Measurements from ENCODE around the gene ENAH.

ENAH gene

GRCh38 chr1:225461533-225462428 lies 191.1 kb downstream of the ENAH start:
- Histone ChIP-seq H3K4me1 (ENCODE audit: control insufficient read depth, insufficient read depth, low read length) (peaks cover 19% of the 10 kb centered on the region), H3K9me3 (ENCODE audit: control insufficient read depth, insufficient read depth, low read length) (no peaks in the 10 kb centered on the region), H3K9ac (ENCODE audit: low read depth, low read length) (no peak overlapping the region), H3K27me3 (ENCODE audit: control insufficient read depth, insufficient read depth, low read length) (no peaks in the 10 kb centered on the region), H3K36me3 (ENCODE audit: control insufficient read depth, insufficient read depth, low read length) (no peaks in the 10 kb centered on the region), H3K4me3 (ENCODE audit: low read depth, low read length) (no peak overlapping the region), H3K27ac (ENCODE audit: low read depth, low read length) (no peak overlapping the region)

GRCh38 chr1:225460737-225461532 lies 192.0 kb downstream of the ENAH start:
- H3K27me3 ChIP-seq (ENCODE audit: control insufficient read depth, insufficient read depth, low read length), result no peaks in the 10 kb centered on the region
- H3K4me1 ChIP-seq (ENCODE audit: control insufficient read depth, insufficient read depth, low read length), result peaks cover 19% of the 10 kb centered on the region
- no peaks in the 10 kb centered on the region for H3K36me3 ChIP-seq (ENCODE audit: control insufficient read depth, insufficient read depth, low read length)
- H3K9ac ChIP-seq (ENCODE audit: low read depth, low read length), result no peak overlapping the region
- H3K27ac ChIP-seq (ENCODE audit: low read depth, low read length), result no peak overlapping the region
- H3K4me3 ChIP-seq (ENCODE audit: low read depth, low read length), result no peak overlapping the region
- no peaks in the 10 kb centered on the region for H3K9me3 ChIP-seq (ENCODE audit: control insufficient read depth, insufficient read depth, low read length)

- no peak overlapping the region for H3K4me3 ChIP-seq (ENCODE audit: low read depth, low read length)
- H3K9me3 ChIP-seq (ENCODE audit: control insufficient read depth, insufficient read depth, low read length), result no peaks in the 10 kb centered on the region
- H3K36me3 ChIP-seq (ENCODE audit: control insufficient read depth, insufficient read depth, low read length), result no peaks in the 10 kb centered on the region
- H3K9ac ChIP-seq (ENCODE audit: low read depth, low read length), result no peak overlapping the region
- no peaks in the 10 kb centered on the region for H3K27me3 ChIP-seq (ENCODE audit: control insufficient read depth, insufficient read depth, low read length)
- peaks cover 13% of the 10 kb centered on the region for H3K4me1 ChIP-seq (ENCODE audit: control insufficient read depth, insufficient read depth, low read length)
- H3K27ac ChIP-seq (ENCODE audit: low read depth, low read length), result no peak overlapping the region
Measured at GRCh38 chr1:225460021-225460736, 192.7 kb downstream of the ENAH start.

- no peaks in the 10 kb centered on the region for H3K27me3 ChIP-seq (ENCODE audit: control insufficient read depth, insufficient read depth, low read length)
- no peak overlapping the region for H3K27ac ChIP-seq (ENCODE audit: low read depth, low read length)
Measured at GRCh38 chr1:225458222-225458631, 194.7 kb downstream of the ENAH start.

DNA sequence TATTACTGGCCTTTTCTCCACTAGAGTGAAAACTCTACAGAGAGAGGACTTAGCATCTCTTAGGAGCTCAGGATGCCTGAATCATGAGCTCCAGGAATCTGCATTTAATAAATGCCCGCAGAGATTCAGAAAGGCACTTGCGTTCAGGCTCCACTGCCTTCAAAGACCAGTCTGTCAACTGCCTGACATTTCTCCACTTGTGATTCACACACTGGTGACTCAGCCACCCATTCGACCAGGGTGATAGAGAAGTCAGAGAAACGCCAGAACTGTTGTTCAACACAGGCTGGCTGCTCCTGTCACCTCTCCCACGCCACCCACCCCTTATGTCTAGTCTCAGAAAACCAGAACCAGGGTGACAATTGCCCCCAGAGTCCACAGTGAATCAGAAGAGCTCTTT lies 198.2 kb downstream of the ENAH start:
- Histone ChIP-seq H3K9ac (ENCODE audit: low read depth, low read length) (no peak overlapping the region), H3K4me3 (ENCODE audit: low read depth, low read length) (no peak overlapping the region), H3K27ac (ENCODE audit: low read depth, low read length) (no peak overlapping the region), H3K4me1 (ENCODE audit: control insufficient read depth, insufficient read depth, low read length) (no peaks in the 10 kb centered on the region), H3K27me3 (ENCODE audit: control insufficient read depth, insufficient read depth, low read length) (no peaks in the 10 kb centered on the region), H3K9me3 (ENCODE audit: control insufficient read depth, insufficient read depth, low read length) (no peaks in the 10 kb centered on the region), H3K36me3 (ENCODE audit: control insufficient read depth, insufficient read depth, low read length) (no peaks in the 10 kb centered on the region)

More at GRCh38 chr1:225458222-225458631, 194.7 kb downstream of the ENAH start:
- H3K9me3 ChIP-seq (ENCODE audit: control insufficient read depth, insufficient read depth, low read length), result no peaks in the 10 kb centered on the region
- peaks cover 2% of the 10 kb centered on the region; the same call in 1 of the 2 replicates for H3K4me1 ChIP-seq (ENCODE audit: control insufficient read depth, insufficient read depth, low read length)
- H3K36me3 ChIP-seq (ENCODE audit: control insufficient read depth, insufficient read depth, low read length), result no peaks in the 10 kb centered on the region
- no peak overlapping the region for H3K9ac ChIP-seq (ENCODE audit: low read depth, low read length)
- no peak overlapping the region for H3K4me3 ChIP-seq (ENCODE audit: low read depth, low read length)

DNA sequence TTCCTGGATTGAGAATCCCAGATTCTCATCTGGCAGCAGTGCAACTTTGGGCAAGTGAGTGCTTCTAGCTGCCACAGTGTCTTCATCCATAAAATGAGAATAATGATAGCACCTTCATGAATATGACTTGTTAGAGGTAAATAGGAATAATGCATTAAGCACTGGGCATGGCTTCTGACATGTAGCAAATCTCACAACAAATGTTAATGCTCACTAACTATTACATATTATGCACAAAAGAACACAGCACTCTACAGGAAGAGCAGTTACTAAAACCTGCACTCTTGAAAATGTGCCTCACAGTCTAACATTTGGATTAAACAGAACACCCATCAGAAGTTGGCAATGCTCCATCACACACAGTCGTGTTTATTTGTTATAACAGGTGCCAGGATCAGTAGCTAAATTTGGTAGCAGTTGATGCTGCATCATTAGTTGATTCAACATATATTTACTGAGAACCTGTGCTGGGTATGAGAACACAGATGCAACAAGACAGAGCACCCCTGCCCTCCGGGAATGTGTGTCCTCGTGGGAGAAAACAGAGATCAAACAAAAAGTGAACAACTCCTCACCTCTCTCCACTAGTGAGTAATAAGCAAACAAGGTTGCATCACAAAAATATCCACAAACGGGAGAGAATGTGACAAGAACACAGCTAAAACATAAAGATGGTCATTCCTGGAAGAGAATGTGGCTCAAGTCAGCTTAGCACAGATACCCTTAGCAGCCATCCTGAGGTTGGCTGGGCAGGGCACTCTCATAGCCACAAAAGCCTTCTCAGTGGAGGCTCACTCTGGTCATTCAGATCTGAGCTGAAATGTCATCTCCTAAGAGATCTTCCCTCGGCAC lies 198.9 kb downstream of the ENAH start:
- H3K9ac ChIP-seq (ENCODE audit: low read depth, low read length), result no peak overlapping the region
- no peak overlapping the region for H3K27ac ChIP-seq (ENCODE audit: low read depth, low read length)
- no peaks in the 10 kb centered on the region for H3K4me1 ChIP-seq (ENCODE audit: control insufficient read depth, insufficient read depth, low read length)
- no peaks in the 10 kb centered on the region for H3K27me3 ChIP-seq (ENCODE audit: control insufficient read depth, insufficient read depth, low read length)
- H3K9me3 ChIP-seq (ENCODE audit: control insufficient read depth, insufficient read depth, low read length), result no peaks in the 10 kb centered on the region
- H3K4me3 ChIP-seq (ENCODE audit: low read depth, low read length), result no peak overlapping the region
- no peaks in the 10 kb centered on the region for H3K36me3 ChIP-seq (ENCODE audit: control insufficient read depth, insufficient read depth, low read length)

DNA sequence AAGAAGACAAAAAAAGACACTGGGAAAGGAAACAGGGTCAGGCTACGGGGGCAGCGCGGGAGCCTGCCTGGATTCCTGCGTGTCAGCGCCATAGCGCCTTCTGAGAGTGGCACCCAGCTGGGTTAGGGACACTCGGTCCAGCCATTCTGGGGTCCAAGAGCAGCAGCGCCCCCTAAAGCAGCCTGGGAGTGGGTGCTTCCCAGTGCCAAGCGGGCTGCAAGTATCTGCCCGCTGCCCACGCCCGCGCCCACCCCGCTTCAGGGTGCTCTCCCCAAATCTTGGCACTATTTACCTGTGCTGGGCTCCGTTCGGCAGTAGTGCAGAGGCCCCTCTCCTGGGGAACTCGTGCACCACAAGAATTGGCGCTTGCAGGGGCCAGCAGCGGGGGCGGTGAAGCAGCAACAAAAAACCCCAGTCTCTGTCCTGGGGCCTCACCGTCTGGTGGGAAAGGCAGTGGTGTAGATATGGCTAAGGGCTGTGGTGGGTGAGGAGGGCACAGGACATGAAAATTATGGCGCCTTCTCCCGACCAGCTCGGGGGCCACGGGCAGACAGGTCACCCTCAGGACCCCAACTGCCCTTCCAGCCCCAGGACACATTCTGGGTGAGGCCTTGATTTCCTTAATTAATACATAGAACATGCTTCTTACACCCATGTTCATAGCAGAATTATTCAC lies 200.9 kb downstream of the ENAH start:
- Histone ChIP-seq H3K27me3 (ENCODE audit: control insufficient read depth, insufficient read depth, low read length) (no peaks in the 10 kb centered on the region), H3K36me3 (ENCODE audit: control insufficient read depth, insufficient read depth, low read length) (no peaks in the 10 kb centered on the region), H3K27ac (ENCODE audit: low read depth, low read length) (no peak overlapping the region), H3K4me3 (ENCODE audit: low read depth, low read length) (no peak overlapping the region), H3K9me3 (ENCODE audit: control insufficient read depth, insufficient read depth, low read length) (no peaks in the 10 kb centered on the region), H3K4me1 (ENCODE audit: control insufficient read depth, insufficient read depth, low read length) (peaks cover 6% of the 10 kb centered on the region; the same call in 1 of the 2 replicates), H3K9ac (ENCODE audit: low read depth, low read length) (no peak overlapping the region)

DNA sequence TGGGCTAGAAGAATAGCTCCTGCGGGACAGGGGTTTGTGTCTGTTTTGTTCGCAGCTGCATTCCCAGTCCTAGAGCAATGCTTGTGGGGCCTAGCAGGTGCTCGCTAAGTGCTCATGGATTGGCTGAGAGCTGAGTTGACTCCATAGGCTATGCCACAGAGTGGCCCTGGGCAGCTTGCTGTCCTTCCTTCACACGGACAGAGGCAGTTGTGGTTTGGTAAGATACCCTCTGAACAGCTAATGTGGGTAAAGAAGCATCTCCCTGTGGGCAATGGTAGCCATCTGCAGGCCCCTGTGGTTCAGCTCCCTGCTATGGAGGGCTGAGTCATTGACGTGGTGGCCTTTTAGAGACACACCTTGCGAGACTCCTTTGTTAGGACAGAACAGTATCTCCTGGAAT lies 201.6 kb downstream of the ENAH start:
- Histone ChIP-seq H3K9me3 (ENCODE audit: control insufficient read depth, insufficient read depth, low read length) (no peaks in the 10 kb centered on the region), H3K4me3 (ENCODE audit: low read depth, low read length) (no peak overlapping the region), H3K27me3 (ENCODE audit: control insufficient read depth, insufficient read depth, low read length) (no peaks in the 10 kb centered on the region), H3K27ac (ENCODE audit: low read depth, low read length) (no peak overlapping the region), H3K9ac (ENCODE audit: low read depth, low read length) (no peak overlapping the region), H3K4me1 (ENCODE audit: control insufficient read depth, insufficient read depth, low read length) (peaks cover 13% of the 10 kb centered on the region), H3K36me3 (ENCODE audit: control insufficient read depth, insufficient read depth, low read length) (no peaks in the 10 kb centered on the region)

DNA sequence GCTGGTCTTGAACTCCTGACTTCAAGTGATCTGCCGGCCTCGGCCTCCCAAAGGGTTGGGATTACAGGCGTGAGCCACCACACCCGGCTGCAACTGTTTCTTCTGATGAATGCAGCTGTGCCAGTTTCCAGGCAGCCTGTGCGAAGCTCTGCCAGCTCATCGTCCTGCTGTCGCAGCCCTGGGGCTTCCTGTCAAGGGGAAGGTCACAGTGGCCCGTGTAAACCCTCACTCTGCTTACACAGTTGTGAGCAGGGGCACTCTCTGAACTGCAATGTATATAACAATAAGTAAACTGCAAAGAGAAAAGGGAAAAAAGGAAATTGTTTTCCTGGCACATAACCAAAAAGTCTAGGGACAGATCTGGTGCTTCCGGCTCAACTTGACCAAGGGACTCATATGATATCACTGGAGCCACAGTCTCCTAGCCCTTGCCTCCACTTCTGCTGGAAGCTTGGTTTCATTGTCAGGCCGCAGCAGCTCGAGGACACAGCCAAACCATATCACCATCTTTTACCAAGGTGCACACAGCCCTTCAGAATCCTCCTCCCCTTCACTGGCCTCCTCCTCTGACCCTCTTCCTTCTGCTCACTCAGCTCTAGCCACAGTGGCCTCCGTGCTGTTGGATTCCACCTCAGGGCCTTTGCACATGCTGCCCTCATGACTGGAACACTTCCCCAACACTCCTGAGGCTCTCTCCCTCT lies 202.3 kb downstream of the ENAH start:
- Histone ChIP-seq H3K4me1 (ENCODE audit: control insufficient read depth, insufficient read depth, low read length) (peaks cover 20% of the 10 kb centered on the region), H3K9ac (ENCODE audit: low read depth, low read length) (no peak overlapping the region), H3K27me3 (ENCODE audit: control insufficient read depth, insufficient read depth, low read length) (no peaks in the 10 kb centered on the region), H3K4me3 (ENCODE audit: low read depth, low read length) (no peak overlapping the region), H3K27ac (ENCODE audit: low read depth, low read length) (no peak overlapping the region), H3K36me3 (ENCODE audit: control insufficient read depth, insufficient read depth, low read length) (no peaks in the 10 kb centered on the region), H3K9me3 (ENCODE audit: control insufficient read depth, insufficient read depth, low read length) (no peaks in the 10 kb centered on the region)
